ENCODE results near the gene EGFR.
A peak's percentile ranks its signal among the peaks of the same experiment; 100 is the strongest.

EGFR gene

GRCh38 chr7:55078465-55079372, 59.9 kb downstream of the EGFR start:
- no peak for DNase-seq (ENCODE audit: insufficient read length, low spot score)

GRCh38 chr7:55080000-55080623, 61.3 kb downstream of the EGFR start:
- DNase-seq (ENCODE audit: insufficient read length, low spot score) (no peak), FAIRE-seq (no peak)

More at GRCh38 chr7:55078465-55079372, 59.9 kb downstream of the EGFR start:
- no peak for FAIRE-seq

- FAIRE-seq (no peak), DNase-seq (ENCODE audit: insufficient read length, low spot score) (no peak)
Measured at GRCh38 chr7:55081068-55081467, 62.3 kb downstream of the EGFR start.

GRCh38 chr7:55081472-55082227, 62.8 kb downstream of the EGFR start:
- no peak for FAIRE-seq
- no peak for DNase-seq (ENCODE audit: insufficient read length, low spot score)

- DNase-seq (ENCODE audit: insufficient read length, low spot score) (no peak), FAIRE-seq (no peak)
Measured at GRCh38 chr7:55082228-55082603, 63.4 kb downstream of the EGFR start.

GRCh38 chr7:55083206-55083605, 64.4 kb downstream of the EGFR start:
- DNase-seq (ENCODE audit: insufficient read length, low spot score) (no peak), FAIRE-seq (no peak)

- no peak for FAIRE-seq
- no peak for DNase-seq (ENCODE audit: insufficient read length, low spot score)
Measured at GRCh38 chr7:55084307-55084706, 65.5 kb downstream of the EGFR start.

GRCh38 chr7:55085511-55086412, 66.9 kb downstream of the EGFR start:
- DNase-seq (ENCODE audit: insufficient read length, low spot score) (no peak), FAIRE-seq (peak; percentile 69)

GRCh38 chr7:55086413-55087201, 67.8 kb downstream of the EGFR start:
- peak; percentile 23 for FAIRE-seq
- DNase-seq (ENCODE audit: insufficient read length, low spot score) = no peak

- FAIRE-seq (peak; percentile 49), DNase-seq (ENCODE audit: insufficient read length, low spot score) (no peak)
Measured at GRCh38 chr7:55087521-55087961, 68.7 kb downstream of the EGFR start.

- DNase-seq (ENCODE audit: insufficient read length, low spot score) = no peak
- FAIRE-seq = no peak
Measured at GRCh38 chr7:55088107-55088506, 69.3 kb downstream of the EGFR start.

GRCh38 chr7:55088620-55089019, 69.8 kb downstream of the EGFR start:
- FAIRE-seq (no peak), DNase-seq (ENCODE audit: insufficient read length, low spot score) (no peak)

- DNase-seq (ENCODE audit: insufficient read length, low spot score) = no peak
- FAIRE-seq = no peak
Measured at GRCh38 chr7:55092186-55092974, 73.6 kb downstream of the EGFR start.

GRCh38 chr7:55092975-55093373, 74.2 kb downstream of the EGFR start:
- FAIRE-seq (no peak), DNase-seq (ENCODE audit: insufficient read length, low spot score) (no peak)

GRCh38 chr7:55093674-55094073, 74.9 kb downstream of the EGFR start:
- no peak for DNase-seq (ENCODE audit: insufficient read length, low spot score)
- no peak for FAIRE-seq

GRCh38 chr7:55094092-55094690, 75.4 kb downstream of the EGFR start:
- no peak for DNase-seq (ENCODE audit: insufficient read length, low spot score)

GRCh38 chr7:55095672-55096071, 76.9 kb downstream of the EGFR start:
- DNase-seq (ENCODE audit: insufficient read length, low spot score) = no peak
- FAIRE-seq = no peak

More at GRCh38 chr7:55094092-55094690, 75.4 kb downstream of the EGFR start:
- FAIRE-seq = no peak

- FAIRE-seq (no peak), DNase-seq (ENCODE audit: insufficient read length, low spot score) (no peak)
Measured at GRCh38 chr7:55096323-55096722, 77.5 kb downstream of the EGFR start.

All from GM19239 (cell line).